ENCODE measurements around the gene ZIC4.

ZIC4 gene

DNA sequence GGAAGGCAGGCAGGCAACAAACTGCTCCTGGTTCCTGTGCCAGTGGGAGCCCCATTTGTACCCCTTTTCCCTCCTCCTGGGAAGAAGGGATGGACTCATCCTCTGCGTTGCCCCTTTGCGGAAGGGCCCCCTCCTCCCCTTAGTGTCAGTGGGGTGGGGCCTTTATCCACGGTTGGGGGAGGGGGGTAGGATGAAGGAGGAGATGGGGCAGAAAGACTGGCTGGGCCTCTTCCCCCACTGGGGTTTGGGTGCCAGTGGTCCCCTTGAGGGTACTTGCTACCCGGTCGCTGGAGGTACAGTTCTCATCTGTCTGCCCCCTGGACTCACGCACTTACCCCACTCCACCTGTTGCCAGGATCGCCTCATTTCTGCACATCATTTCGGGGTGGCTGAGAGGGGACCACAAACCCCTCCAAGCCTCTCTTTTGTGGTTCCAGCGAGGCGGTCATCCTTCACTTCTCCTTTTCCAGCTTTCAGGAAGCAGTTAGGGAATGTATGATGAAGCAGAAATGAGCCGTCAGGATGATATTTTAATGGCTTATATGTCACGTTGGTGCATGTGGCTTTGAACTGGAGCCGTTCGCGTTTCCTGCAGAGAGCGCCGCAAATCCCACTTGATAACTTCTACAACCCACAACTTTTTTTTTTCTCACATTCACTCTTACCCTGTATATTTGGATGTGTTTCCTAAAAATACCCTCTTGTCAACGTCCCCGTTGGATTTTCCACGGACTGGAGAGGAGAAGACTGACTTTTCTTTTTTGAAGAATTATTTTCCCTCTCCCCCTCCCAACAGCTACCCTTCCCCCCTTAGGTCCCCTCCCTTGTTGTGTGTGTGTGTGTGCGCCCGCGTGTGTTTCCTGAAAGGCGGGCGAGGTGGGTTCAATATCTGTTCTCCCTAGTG lies at the start of gene ZIC4:
TSS of gene ZIC4 (minus strand) at position 516 of the 904 bp plus-strand sequence. CDS start 3,746 bp downstream, outside the sequence.
- Mint-ChIP-seq H3K36me3 (peaks cover 14% of the 10 kb centered on the region), H3K27ac (no peak within 1 kb of the TSS)
- no peak for ATAC-seq

DNA sequence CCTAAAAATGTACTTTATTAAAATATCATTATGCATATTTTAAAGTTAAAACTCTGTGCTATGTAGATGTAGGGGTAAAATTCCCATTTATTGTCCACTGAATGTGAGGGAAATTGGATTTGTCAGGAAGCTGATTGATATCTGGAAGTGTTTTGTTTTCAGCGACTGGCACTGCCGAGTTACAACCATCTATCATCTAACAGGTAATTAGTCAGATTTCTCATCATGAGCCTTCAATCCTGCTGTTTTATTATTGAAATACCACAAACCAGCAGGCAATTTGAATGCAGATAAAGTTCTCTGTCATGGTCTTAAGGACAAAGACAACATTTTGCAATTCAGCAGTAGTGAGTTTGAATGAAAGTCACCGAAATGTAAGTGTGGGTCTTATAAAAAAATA lies 43.3 kb upstream of the ZIC4 start:
- Mint-ChIP-seq H3K4me3 (no peak overlapping the region), H3K27ac (no peak overlapping the region), H3K36me3 (no peaks in the 10 kb centered on the region), H3K9me3 (no peaks in the 10 kb centered on the region), H3K4me1 (no peaks in the 10 kb centered on the region), H3K27me3 (no peaks in the 10 kb centered on the region)
- ATAC-seq, result no peak

More for the DNA sequence above, at the start of gene ZIC4:
- peaks cover 83% of the 10 kb centered on the region for H3K27me3 Mint-ChIP-seq
- H3K9me3 Mint-ChIP-seq, result peaks cover 10% of the 10 kb centered on the region
- H3K4me1 Mint-ChIP-seq, result peaks cover 6% of the 10 kb centered on the region
- H3K4me3 Mint-ChIP-seq, result no peak within 1 kb of the TSS

DNA sequence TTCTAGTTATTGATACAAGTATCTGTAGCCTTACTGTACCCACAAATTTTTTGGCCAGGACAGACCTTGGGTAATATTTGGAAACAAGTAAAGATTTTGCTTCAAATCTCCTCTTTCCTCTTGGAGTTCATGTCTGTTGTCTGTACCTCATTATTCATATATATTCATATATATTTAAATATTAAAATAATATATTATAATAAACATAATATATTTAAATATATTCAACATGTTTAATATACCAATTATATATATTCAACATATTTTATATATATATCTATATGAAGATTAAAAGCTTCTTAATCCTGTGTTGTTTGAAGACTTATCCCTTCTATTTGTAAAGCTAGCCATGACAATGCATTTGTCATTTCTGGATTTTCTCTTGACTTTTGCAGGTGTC lies 40.9 kb upstream of the ZIC4 start:
- no peaks in the 10 kb centered on the region for H3K9me3 Mint-ChIP-seq
- ATAC-seq, result no peak

DNA sequence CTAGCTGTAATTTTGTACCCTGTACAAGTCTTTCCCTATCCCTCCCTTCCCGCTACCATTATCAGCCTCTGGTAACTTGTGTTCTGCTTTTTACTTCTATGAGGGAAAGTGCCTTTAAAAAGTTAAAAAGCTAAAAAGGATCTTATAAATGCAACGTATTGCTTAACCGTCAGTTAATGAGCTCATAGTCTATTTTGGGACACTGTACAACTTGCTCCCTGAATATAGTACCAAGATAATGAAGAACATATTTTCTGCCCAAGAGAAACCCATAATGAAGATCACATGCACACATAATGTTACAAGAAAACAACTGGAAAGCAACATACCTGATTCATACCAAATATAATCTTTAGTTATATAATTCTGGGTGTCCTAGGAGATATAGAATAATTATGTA lies 25.4 kb upstream of the ZIC4 start:
- H3K27ac Mint-ChIP-seq, result no peak overlapping the region
- no peak overlapping the region for H3K4me3 Mint-ChIP-seq
- no peaks in the 10 kb centered on the region for H3K27me3 Mint-ChIP-seq
- no peak for ATAC-seq
- H3K9me3 Mint-ChIP-seq, result no peaks in the 10 kb centered on the region
- H3K4me1 Mint-ChIP-seq, result no peaks in the 10 kb centered on the region
- H3K36me3 Mint-ChIP-seq, result no peaks in the 10 kb centered on the region

More for the DNA sequence above, 40.9 kb upstream of the ZIC4 start:
- Mint-ChIP-seq H3K4me1 (no peaks in the 10 kb centered on the region), H3K36me3 (no peaks in the 10 kb centered on the region), H3K27me3 (no peaks in the 10 kb centered on the region), H3K27ac (no peak overlapping the region), H3K4me3 (no peak overlapping the region)

DNA sequence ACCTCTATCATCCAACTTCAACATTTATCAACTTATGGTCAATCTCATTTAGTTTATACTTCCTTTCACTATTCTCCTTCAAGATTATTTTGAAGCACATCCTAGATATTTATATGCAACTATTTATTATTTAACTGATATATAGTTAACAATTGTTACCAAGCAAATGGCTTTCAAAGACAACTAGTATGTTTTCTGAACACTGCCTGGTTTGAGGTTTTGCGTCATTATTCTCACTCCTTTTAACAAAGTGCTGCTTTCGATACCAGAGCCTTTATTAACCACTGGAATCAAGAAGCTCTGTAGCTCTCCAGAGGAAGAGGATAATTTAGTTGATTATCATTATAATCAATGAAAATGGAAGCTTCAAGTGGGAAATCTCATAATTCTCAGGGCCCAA lies 22.4 kb upstream of the ZIC4 start:
- ATAC-seq, result no peak
- H3K4me1 Mint-ChIP-seq, result no peaks in the 10 kb centered on the region
- H3K27me3 Mint-ChIP-seq, result peaks cover 5% of the 10 kb centered on the region
- no peak overlapping the region for H3K27ac Mint-ChIP-seq
- H3K9me3 Mint-ChIP-seq, result no peaks in the 10 kb centered on the region
- no peak overlapping the region for H3K4me3 Mint-ChIP-seq
- H3K36me3 Mint-ChIP-seq, result no peaks in the 10 kb centered on the region

DNA sequence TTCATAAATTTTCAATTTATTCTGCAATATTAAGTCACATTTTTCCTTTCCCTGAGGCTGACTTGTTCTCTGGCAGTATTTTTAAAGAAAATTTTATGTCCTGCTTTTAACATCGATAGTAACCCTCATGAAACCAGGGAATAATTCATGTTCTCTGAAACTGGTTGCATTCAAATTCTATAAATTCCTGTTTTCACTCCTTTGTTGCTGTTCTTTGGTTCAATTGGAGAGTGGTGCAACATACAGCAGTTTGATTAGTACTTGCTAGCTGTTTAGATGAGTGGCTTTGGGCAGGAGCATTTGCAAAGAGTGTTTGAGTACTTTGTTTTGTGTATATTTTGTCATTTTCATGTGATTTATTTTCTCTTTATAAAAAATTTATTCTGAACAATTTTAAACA lies 22.0 kb upstream of the ZIC4 start:
- no peaks in the 10 kb centered on the region for H3K36me3 Mint-ChIP-seq
- peaks cover 9% of the 10 kb centered on the region for H3K27me3 Mint-ChIP-seq
- H3K9me3 Mint-ChIP-seq, result no peaks in the 10 kb centered on the region
- no peak overlapping the region for H3K27ac Mint-ChIP-seq
- no peaks in the 10 kb centered on the region for H3K4me1 Mint-ChIP-seq
- no peak for ATAC-seq
- no peak overlapping the region for H3K4me3 Mint-ChIP-seq

DNA sequence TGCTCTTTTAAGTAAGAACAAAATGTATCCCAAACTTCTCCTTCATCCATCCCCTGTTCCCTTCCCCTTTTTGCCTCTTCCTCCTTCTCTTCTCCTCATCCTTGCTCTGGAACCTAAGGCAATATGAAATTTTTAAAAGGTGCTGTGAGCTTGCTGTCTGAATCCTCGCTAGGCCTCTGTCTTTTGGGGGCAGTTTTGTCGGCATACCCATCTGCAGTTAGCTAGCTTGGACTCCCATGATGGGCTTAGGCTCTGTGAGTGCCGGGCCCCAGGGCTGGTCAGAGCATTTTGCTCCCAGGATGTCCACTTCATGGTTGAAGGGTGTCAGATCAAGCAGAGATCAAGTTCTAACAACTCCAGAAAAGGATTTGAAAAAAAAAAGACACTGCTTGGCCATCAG lies 21.4 kb upstream of the ZIC4 start:
- H3K4me1 Mint-ChIP-seq, result no peaks in the 10 kb centered on the region
- ATAC-seq, result no peak
- peaks cover 15% of the 10 kb centered on the region for H3K27me3 Mint-ChIP-seq
- no peaks in the 10 kb centered on the region for H3K9me3 Mint-ChIP-seq
- H3K4me3 Mint-ChIP-seq, result no peak overlapping the region
- no peak overlapping the region for H3K27ac Mint-ChIP-seq
- no peaks in the 10 kb centered on the region for H3K36me3 Mint-ChIP-seq

DNA sequence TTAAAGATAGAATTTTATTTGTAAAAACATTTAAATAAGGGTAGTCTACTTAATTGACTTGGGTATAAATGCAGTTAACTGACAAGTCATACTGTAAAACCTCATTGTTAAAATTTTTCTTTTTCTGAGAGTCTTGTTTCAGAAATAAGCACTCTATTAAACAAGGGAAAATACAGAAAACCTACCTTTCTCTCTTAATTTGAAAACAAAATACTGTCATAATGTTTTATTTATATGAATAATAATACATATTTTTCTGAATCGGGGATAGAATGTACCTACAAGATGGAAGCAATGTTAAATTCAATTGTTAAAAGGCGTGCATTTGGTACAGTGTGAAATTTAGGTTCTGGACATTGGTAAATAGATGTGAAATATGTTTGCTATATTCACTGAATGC lies 20.6 kb upstream of the ZIC4 start:
- H3K4me1 Mint-ChIP-seq, result no peaks in the 10 kb centered on the region
- no peak overlapping the region for H3K4me3 Mint-ChIP-seq
- peaks cover 23% of the 10 kb centered on the region for H3K27me3 Mint-ChIP-seq
- no peaks in the 10 kb centered on the region for H3K9me3 Mint-ChIP-seq
- no peaks in the 10 kb centered on the region for H3K36me3 Mint-ChIP-seq
- H3K27ac Mint-ChIP-seq, result no peak overlapping the region
- ATAC-seq, result no peak

DNA sequence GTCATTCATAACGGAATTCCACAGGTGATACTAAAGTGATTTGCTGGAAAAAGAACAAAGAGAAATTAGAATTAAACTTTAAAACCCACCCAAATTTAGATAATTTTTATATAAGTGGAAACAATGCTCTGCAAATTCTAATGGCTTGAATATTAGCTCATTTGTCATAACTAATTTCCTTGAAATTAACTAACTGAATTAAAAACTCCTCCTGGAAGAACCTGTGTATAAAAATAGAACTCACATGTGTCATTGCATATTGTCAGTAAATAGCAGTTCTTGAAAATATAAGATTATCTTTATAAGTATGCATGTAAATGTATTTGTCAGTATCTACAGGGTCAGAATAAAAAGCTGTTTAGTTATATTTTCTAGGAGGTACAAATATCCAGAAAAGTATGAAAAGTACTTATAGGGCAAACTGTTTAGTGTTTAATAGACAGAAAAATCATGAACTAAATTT lies 19.1 kb upstream of the ZIC4 start:
- ATAC-seq, result no peak
- Mint-ChIP-seq H3K4me1 (no peaks in the 10 kb centered on the region), H3K9me3 (no peaks in the 10 kb centered on the region), H3K27me3 (peaks cover 26% of the 10 kb centered on the region), H3K4me3 (no peak overlapping the region), H3K27ac (no peak overlapping the region), H3K36me3 (no peaks in the 10 kb centered on the region)

DNA sequence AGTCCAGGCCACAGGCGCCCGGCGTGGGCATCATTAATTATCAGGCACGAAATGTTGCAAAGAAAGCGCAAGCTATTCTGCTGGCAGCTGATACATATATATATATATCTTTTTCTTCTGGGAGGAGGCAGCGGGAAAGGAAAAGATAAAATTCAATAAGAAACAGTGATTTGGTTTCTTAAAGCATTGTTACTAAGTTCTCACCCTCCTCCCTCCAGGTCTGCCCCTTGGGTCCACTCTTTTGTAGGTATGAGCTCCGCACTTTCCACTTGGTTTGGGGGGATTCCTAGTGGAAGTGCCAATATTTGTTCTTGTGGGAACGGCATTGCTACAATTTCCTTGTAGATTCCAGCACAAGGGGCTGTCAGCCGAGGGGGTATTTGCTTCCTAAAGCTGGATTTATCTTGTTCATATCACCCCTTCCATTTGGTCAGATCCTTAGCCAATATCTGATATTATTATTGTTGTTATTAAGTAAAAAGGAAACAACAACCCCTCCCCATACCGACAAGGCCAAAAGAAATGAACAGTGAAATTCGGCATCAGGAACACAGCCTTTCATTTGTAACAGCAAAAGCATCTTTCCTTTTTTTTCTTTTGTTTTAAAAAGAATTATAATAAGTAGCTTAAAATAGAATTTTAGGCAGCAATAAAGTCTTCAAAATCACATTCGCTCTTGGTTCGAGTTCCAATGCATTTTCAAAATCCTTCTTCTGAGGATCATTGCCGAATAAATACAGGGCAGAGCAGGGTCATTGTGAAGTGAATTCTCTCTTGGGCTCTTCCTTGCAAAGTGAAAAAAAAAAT lies 18.4 kb upstream of the ZIC4 start:
- Mint-ChIP-seq H3K27me3 (peaks cover 32% of the 10 kb centered on the region), H3K4me3 (no peak overlapping the region), H3K9me3 (no peaks in the 10 kb centered on the region)

DNA sequence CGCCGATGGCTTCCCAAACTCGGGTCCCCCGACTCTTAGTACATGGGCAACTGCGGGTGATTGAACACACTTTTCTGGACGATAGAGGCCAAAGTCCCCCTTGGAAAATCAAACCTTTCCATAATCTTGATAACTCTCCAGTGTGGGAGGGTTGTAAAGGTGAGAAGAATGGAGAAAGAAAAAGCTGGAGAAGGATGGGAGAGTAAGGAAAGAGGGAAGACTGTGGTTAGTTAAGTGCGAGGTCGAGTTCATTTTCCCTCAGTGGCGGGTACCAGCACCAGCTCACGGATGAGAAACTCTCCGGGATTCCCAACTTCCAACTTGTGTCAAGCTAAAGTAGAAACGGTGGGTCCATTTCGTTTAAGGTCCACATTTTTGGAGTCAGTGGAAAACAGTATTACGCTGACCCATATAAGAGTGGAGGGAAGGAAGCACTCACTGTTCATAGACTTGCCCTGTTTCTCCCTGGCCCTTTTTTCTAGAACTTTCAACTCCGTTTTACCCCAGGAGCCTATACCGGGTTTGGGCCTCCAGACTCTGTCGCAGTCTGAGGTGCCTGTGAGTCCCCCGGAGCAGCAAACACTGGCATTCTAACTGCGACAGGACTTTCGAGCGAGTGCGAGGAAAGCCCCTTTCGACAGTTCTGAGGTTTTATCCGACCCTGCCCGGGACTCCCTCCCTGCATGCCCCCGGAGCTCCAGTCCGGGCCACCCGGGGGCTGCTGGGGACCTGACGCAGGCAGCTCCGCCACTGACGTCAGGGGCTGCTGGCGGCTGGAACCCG lies 17.6 kb upstream of the ZIC4 start:
- no peak overlapping the region for H3K27ac Mint-ChIP-seq

More for the DNA sequence above, 18.4 kb upstream of the ZIC4 start:
- no peaks in the 10 kb centered on the region for H3K36me3 Mint-ChIP-seq
- H3K27ac Mint-ChIP-seq, result no peak overlapping the region
- H3K4me1 Mint-ChIP-seq, result no peaks in the 10 kb centered on the region
- ATAC-seq, result no peak

DNA sequence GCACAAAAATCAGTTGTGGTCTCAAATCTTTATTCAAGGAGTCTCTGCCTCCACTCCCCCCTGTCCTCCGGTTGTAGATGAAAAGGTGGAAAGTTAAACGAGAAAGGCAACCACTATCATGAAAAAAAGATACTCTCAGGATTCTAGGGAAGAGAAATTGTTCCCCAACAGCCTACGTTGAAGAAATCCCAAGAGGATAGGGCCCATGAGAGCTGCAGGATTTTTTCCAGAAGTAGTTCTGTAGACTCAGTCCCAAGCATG lies 17.1 kb upstream of the ZIC4 start:
- H3K9me3 Mint-ChIP-seq, result no peaks in the 10 kb centered on the region
- peaks cover 45% of the 10 kb centered on the region for H3K27me3 Mint-ChIP-seq
- ATAC-seq, result no peak

More for the DNA sequence above, 17.6 kb upstream of the ZIC4 start:
- no peaks in the 10 kb centered on the region for H3K36me3 Mint-ChIP-seq
- H3K4me3 Mint-ChIP-seq, result no peak overlapping the region
- H3K27me3 Mint-ChIP-seq, result peaks cover 40% of the 10 kb centered on the region
- H3K4me1 Mint-ChIP-seq, result no peaks in the 10 kb centered on the region
- no peak for ATAC-seq
- no peaks in the 10 kb centered on the region for H3K9me3 Mint-ChIP-seq

DNA sequence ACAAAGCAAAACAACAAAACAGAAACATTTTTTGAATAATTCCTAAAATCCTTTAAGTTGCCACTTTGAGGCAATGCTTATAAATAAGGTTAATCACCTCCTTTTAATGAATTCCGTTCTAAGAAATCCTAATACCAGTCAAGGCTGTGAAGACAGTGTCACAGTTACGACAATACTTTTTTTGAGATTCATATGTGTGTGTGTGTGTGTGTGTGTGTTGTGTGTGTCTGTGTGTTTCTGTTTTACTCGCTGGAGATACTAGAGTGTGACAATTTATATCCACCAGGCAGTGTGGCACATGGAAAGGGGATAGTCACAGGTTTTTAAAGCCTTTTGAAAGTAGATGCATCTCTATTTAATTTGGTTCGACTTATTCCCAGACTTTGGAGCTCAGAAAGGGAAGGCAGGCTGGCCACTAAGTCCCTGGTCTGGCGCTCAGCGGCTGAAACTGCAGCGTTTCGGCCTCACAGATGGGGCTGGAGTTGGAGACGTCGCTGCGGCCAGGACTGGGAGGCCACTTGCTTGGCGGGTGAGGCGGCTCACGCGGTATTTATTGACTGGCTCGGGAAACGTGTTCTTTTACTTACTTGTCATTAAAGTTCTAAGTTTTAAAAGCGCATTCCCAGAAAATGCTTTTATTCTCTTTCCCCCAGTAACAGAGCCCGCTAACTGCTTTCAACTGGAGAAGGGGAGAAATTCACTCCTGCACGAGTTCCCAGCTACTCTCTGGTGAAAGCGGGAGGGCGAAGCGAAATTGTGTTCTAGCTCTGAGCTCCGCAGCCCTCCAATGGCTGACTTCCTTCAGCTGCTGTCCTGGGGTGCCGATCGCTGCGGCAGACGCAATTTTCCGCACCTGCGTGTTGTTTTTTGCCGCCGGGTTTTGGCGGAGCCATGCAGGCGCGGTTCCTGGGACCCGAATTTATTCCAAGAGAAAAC lies 16.5 kb upstream of the ZIC4 start:
- H3K9me3 Mint-ChIP-seq, result no peaks in the 10 kb centered on the region
- H3K4me1 Mint-ChIP-seq, result no peaks in the 10 kb centered on the region
- no peak overlapping the region for H3K27ac Mint-ChIP-seq
- ATAC-seq, result no peak
- H3K36me3 Mint-ChIP-seq, result no peaks in the 10 kb centered on the region
- peaks cover 51% of the 10 kb centered on the region for H3K27me3 Mint-ChIP-seq
- no peak overlapping the region for H3K4me3 Mint-ChIP-seq

More for the DNA sequence above, 17.1 kb upstream of the ZIC4 start:
- Mint-ChIP-seq H3K4me3 (no peak overlapping the region), H3K27ac (no peak overlapping the region), H3K4me1 (no peaks in the 10 kb centered on the region), H3K36me3 (no peaks in the 10 kb centered on the region)

DNA sequence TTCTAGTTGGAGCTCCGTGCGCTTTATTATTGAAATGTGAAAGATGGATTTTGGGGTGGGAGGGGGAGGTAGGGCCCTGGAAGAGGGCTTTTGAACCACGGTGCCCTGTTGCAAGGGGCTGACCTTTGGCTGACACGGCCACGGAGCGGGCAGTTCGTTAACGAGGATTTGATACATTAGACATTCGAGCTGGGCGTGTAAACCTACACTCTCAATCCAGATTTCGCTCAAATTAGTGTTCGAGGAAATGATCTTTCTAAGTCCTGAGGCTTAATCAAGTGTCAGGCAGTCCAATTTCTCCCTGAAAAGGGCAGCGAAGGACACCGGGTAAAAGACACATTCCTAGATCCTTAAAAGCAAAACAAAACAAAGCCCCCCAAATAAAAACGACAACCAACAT lies 15.9 kb upstream of the ZIC4 start:
- Mint-ChIP-seq H3K27me3 (peaks cover 58% of the 10 kb centered on the region), H3K4me3 (no peak overlapping the region), H3K9me3 (no peaks in the 10 kb centered on the region), H3K36me3 (no peaks in the 10 kb centered on the region), H3K27ac (no peak overlapping the region), H3K4me1 (no peaks in the 10 kb centered on the region)
- no peak for ATAC-seq
